G401.6 (cell line): ENCODE data around the gene SMARCA2.

ENCODE experiments used
- FAIRE-seq: peaks from 2 replicates; lab custom pipeline; 2012; peaks lifted over from hg19 to GRCh38; lab: Jason Lieb, UNC

The SMARCA2 gene

GRCh38 chr9:2016408-2017330 lies 1.5 kb downstream of the SMARCA2 start:
- FAIRE-seq, result no peak

GRCh38 chr9:2017331-2018161 lies 2.4 kb downstream of the SMARCA2 start:
- FAIRE-seq, result no peak

DNA sequence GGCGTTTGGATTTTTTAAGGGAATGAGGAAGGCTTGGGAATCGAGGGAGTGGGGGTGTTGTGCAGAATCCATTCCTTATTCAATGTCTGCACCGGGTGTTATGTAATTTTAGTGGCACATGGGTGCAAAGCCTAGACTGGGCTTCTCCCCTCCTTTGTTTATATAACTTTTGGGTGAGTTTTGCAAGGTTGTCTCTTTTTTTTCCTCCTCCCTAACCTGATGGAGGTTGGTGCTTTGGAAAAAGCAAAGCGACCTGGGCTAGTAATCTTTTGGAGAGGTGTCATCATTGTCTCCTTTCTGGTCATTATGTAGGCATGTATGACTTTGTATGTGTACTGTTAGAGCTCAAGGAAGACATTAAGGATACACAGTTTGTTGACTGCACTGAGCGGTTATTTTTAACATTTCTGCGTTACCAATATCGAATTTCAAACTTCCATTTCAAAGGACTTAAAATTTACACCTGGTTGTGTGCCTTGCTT lies 3.1 kb downstream of the SMARCA2 start:
- FAIRE-seq, result no peak

GRCh38 chr9:2018764-2019558 lies 3.8 kb downstream of the SMARCA2 start:
- no peak for FAIRE-seq

DNA sequence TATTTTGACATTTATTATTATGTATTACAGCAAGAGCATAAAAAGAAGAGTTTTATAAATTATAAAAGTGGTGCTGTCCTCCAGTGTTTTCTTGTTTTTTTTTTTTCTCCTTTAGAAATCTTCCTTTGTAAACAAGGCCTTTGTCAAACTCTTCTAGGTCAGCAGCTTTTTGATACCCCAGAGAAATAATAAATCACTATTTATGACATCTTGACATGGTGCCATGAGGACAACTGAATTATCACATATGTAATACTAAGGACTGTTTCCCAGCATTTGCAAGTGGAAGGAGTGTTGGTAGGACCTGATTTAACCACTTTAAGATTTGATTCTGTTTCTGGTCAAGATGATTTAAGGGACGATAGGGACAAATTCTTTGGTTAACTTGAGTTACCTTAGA lies 4.6 kb downstream of the SMARCA2 start:
- FAIRE-seq, result no peak

DNA sequence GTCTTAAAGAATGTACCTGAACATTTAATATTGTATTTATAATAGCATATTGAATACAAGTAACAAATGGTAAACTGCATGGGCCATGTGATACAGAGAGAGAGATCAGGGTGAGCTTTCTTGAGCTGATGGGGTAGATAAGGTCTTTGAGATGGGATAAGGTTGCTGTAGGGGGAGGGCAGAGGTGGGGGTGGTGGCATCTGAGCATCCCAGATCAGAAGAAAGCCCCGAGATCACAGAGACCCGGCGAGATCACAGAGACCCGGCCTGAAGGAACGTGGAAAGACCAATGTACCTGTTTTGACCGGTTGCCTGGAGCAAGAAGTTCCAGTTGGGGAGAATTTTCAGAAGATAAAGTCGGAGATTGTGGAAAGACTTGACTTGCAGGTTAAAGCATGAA lies 6.6 kb downstream of the SMARCA2 start:
- no peak for FAIRE-seq

GRCh38 chr9:2022560-2022959 lies 7.4 kb downstream of the SMARCA2 start:
- no peak for FAIRE-seq

GRCh38 chr9:2023042-2023441 lies 7.9 kb downstream of the SMARCA2 start:
- no peak for FAIRE-seq

DNA sequence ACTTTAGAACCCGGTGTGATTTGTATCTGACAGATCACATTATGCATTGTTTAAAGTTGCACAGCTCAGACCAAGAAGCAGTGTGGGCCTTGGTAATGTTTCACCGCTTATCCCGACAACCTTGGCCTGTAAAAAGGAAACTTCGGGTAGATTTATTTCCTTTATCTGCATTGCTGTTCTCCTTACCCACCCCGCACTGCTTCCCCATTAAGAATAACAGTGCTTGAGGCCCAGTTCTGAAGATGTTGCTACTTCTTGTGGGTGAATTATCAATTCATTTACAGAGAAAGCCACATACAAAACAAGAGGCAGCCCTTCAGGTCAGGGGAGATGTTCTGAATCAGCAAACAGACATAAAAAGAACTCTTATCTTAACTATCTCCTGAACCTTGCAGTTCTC lies 8.4 kb downstream of the SMARCA2 start:
- FAIRE-seq, result no peak

DNA sequence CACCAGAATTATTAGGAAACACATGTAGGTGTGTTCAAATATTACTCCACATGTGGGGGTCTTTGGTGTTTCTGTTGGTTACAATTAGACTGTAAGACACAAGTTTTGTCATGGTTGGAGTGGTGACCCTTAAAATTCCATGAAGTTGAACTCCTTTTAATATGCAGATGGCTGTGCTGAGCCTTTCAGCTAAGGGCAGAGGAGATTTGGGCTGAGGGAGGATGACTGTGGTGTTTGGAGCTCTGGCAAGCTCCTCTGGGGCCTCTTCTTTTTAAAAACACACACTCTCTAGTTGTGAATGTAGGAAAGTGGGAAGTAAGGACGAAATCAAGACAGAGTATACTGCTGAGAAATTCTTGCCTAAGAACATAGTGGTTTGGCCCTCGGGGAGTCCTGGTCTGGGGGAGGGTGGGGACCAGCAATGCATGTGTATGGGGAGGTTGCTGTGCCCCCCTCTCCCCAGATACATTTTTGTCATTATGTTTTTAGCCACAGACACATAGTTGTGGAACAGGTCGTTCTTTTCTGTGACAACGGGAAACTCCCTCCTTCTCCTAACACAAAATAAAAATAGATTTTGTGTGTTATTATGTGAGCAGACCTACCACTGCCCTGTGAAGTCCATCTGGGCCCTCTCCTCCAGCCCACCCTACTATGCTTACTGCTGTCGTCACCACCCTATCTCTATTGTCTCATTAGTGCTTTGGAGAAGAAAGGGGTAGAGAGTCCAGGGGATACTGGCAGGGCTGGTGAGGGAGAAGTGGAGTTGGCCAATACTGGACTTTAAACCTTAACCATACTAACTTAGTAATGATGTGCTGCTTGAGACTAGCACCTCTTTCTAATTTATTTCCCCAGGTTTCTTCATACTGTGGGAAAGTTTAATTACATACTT lies 10.0 kb downstream of the SMARCA2 start:
- no peak for FAIRE-seq

GRCh38 chr9:2026220-2026997 lies 11.3 kb downstream of the SMARCA2 start:
- no peak for FAIRE-seq

DNA sequence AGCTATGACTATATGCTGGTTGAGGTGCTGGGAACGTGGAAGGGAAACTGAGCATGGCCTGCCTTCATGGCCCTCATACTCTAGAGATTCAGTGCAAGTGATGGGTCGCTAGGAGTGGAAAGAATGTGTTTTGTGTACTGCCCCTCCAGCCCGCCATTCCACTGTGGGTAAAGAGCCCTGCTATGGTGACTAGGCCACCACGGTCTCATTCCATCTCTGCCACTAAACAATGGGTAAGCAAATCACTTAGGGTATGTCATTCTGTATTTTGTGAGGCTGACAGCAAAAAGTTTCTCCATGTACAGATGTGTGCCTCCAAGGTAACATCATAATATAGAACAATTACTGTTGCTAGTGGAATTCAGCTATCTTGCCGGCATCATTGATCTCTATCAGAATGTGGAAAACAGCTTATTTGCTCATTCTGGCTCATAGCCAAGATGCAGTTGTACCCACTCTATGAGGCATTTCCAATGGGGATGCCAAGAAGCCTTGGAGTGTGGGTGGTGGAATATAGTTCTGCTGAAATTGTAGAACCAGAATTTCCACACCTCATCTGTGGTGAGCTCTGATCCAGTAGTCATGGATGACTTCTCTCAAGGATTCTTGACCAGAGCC lies 12.5 kb downstream of the SMARCA2 start:
- FAIRE-seq, result no peak

GRCh38 chr9:2028888-2029287 lies 13.7 kb downstream of the SMARCA2 start:
- FAIRE-seq, result no peak

- no peak for FAIRE-seq
Observed at GRCh38 chr9:2029666-2030170, 14.6 kb downstream of the SMARCA2 start.

- no peak for FAIRE-seq
Observed at GRCh38 chr9:2032234-2032633, 17.1 kb downstream of the SMARCA2 start.

GRCh38 chr9:2036844-2037243 lies 21.7 kb downstream of the SMARCA2 start:
- FAIRE-seq, result no peak

DNA sequence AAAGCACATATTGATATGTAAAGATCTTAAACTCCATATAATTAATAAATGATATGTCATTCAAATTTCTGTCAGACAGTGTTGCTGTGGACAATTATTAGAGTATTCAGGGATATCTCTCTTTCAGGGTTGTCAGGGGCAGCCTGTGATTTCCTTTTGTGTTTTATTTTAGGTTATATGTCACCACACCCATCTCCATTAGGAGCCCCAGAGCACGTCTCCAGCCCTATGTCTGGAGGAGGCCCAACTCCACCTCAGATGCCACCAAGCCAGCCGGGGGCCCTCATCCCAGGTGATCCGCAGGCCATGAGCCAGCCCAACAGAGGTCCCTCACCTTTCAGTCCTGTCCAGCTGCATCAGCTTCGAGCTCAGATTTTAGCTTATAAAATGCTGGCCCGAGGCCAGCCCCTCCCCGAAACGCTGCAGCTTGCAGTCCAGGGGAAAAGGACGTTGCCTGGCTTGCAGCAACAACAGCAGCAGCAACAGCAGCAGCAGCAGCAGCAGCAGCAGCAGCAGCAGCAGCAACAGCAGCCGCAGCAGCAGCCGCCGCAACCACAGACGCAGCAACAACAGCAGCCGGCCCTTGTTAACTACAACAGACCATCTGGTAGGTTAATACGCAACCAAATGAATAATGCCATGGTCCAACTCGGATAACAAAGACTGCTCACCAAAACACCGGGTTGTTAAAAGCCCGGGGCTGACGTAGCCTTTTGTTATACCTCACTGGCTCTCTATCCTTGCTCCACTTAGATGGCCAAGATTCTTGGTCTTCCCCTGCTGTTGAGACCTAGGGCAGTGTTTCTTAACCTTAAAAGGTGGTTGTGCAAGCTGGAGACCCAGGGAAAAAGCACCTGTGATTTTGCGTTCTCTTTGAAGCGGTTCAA lies 24.4 kb downstream of the SMARCA2 start:
- no peak for FAIRE-seq

GRCh38 chr9:2040828-2041227 lies 25.7 kb downstream of the SMARCA2 start:
- no peak for FAIRE-seq

DNA sequence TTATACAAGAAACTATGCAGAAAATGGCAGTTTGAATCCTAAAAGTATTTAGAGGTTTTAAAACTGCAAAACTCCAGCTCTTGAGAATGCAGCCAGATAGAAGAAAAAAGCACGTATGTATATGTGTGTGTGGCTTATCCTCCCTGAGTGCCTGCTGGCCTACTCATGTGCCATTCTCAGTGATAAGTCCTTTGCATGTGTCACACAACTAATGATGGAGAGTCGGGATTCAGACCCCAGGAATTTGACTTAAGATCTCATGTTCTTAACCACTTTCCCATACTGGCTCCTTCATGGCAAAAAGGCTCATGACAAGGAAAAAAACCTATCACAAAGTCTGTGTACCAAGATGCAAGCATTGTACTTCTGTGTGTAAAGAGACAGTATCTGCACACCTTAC lies 26.6 kb downstream of the SMARCA2 start:
- FAIRE-seq, result no peak
